Liver (tissue), 3 donors: ENCODE results near the gene HDLBP.

ENCODE experiments used
- EGR1 ChIP-seq, 2 donors: IDR thresholded peaks; 2 replicates each; pipeline ENCODE4 v1.6.1; 2016 to 2018; ENCODE audit warnings: antibody characterized with exemption in 2 of 2, low read depth in 2 of 2
- FOXA1 ChIP-seq: IDR thresholded peaks from 2 replicates; pipeline ENCODE4 v1.6.1; 2016; ENCODE audit warnings: antibody characterized with exemption
- GABPA ChIP-seq, 2 donors: IDR thresholded peaks in 1 of 2; conservative IDR thresholded peaks in 1 of 2; 2 replicates each; pipeline ENCODE4 v1.6.1; 2016; ENCODE audit warnings: antibody characterized with exemption in 2 of 2, mild to moderate bottlenecking in 1 of 2, moderate library complexity in 1 of 2
- SP1 ChIP-seq: IDR thresholded peaks from 2 replicates; pipeline ENCODE4 v1.6.1; 2018; ENCODE audit warnings: antibody characterized with exemption, mild to moderate bottlenecking
- TAF1 ChIP-seq: conservative IDR thresholded peaks from 2 replicates; pipeline ENCODE4 v1.6.1; 2016; ENCODE audit warnings: antibody characterized with exemption, mild to moderate bottlenecking
- TF ChIP-seq, protein P1 (sequence below): fragments of 150-350 bp; IDR thresholded peaks from 2 replicates; pipeline ENCODE4 v1.5.1; 2017; ENCODE audit warnings: improper control_type of control experiment, low read depth, low read length; ENCODE audit not compliant: missing input control
- TF ChIP-seq, protein P2 (sequence below): IDR thresholded peaks from 2 replicates; pipeline ENCODE4 v1.6.1; 2016; ENCODE audit warnings: antibody characterized with exemption
- TF ChIP-seq, protein P3 (sequence below): IDR thresholded peaks from 2 replicates; pipeline ENCODE4 v1.6.1; 2016; ENCODE audit warnings: antibody characterized with exemption, mild to moderate bottlenecking
- TF ChIP-seq, protein P4 (sequence below): IDR thresholded peaks from 2 replicates; pipeline ENCODE4 v1.6.1; 2016; ENCODE audit warnings: antibody characterized with exemption
- donor health status: healthy.
- donor health status: healthy.

DNA sequence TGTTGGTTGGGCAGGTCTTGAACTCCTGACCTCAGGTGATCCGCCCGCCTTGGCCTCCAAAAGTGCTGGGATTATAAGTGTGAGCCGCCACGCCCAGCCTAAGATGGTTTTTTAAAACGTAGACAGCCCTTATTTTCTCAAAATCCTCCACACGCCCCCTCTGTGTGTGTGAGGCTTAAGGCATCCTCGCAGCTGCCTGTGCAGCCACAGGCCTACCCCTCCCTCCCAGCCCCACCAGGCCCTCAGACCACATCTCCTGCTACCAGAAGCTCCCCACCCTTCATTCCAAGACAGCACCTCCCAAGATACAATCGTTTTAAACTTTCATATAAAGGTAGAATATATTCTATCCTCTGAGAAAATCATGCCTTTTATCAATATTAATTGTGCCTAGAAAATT is 122.2 kb downstream of the HDLBP start:
- TF ChIP-seq, protein P1, sequence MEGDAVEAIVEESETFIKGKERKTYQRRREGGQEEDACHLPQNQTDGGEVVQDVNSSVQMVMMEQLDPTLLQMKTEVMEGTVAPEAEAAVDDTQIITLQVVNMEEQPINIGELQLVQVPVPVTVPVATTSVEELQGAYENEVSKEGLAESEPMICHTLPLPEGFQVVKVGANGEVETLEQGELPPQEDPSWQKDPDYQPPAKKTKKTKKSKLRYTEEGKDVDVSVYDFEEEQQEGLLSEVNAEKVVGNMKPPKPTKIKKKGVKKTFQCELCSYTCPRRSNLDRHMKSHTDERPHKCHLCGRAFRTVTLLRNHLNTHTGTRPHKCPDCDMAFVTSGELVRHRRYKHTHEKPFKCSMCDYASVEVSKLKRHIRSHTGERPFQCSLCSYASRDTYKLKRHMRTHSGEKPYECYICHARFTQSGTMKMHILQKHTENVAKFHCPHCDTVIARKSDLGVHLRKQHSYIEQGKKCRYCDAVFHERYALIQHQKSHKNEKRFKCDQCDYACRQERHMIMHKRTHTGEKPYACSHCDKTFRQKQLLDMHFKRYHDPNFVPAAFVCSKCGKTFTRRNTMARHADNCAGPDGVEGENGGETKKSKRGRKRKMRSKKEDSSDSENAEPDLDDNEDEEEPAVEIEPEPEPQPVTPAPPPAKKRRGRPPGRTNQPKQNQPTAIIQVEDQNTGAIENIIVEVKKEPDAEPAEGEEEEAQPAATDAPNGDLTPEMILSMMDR: no peak
- TF ChIP-seq, protein P2, sequence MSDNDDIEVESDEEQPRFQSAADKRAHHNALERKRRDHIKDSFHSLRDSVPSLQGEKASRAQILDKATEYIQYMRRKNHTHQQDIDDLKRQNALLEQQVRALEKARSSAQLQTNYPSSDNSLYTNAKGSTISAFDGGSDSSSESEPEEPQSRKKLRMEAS: no peak
- no peak for TF ChIP-seq TAF1
- TF ChIP-seq, protein P3, sequence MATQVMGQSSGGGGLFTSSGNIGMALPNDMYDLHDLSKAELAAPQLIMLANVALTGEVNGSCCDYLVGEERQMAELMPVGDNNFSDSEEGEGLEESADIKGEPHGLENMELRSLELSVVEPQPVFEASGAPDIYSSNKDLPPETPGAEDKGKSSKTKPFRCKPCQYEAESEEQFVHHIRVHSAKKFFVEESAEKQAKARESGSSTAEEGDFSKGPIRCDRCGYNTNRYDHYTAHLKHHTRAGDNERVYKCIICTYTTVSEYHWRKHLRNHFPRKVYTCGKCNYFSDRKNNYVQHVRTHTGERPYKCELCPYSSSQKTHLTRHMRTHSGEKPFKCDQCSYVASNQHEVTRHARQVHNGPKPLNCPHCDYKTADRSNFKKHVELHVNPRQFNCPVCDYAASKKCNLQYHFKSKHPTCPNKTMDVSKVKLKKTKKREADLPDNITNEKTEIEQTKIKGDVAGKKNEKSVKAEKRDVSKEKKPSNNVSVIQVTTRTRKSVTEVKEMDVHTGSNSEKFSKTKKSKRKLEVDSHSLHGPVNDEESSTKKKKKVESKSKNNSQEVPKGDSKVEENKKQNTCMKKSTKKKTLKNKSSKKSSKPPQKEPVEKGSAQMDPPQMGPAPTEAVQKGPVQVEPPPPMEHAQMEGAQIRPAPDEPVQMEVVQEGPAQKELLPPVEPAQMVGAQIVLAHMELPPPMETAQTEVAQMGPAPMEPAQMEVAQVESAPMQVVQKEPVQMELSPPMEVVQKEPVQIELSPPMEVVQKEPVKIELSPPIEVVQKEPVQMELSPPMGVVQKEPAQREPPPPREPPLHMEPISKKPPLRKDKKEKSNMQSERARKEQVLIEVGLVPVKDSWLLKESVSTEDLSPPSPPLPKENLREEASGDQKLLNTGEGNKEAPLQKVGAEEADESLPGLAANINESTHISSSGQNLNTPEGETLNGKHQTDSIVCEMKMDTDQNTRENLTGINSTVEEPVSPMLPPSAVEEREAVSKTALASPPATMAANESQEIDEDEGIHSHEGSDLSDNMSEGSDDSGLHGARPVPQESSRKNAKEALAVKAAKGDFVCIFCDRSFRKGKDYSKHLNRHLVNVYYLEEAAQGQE: no peak
- TF ChIP-seq EGR1 (IDR thresholded peaks at IDR 0.05; ENCODE audit: low read depth in 2 of 2): no peak
- TF ChIP-seq GABPA (IDR thresholded peaks at IDR 0.05 in 1 of 2, conservative IDR thresholded peaks at IDR 0.05 in 1 of 2): no peak
- TF ChIP-seq SP1: no peak
- TF ChIP-seq, protein P4, sequence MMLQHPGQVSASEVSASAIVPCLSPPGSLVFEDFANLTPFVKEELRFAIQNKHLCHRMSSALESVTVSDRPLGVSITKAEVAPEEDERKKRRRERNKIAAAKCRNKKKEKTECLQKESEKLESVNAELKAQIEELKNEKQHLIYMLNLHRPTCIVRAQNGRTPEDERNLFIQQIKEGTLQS: no peak
- TF ChIP-seq FOXA1: no peak
